HG03025 (cell line): ENCODE data around the gene VCPKMT.
A peak's percentile ranks its signal among the peaks of the same experiment; 100 is the strongest.

ENCODE experiments used
- ATAC-seq: cut with Tn5 transposase; IDR thresholded peaks from one replicate; pipeline ENCODE4 v1.9.1; 2021; ENCODE audit warnings: mild to moderate bottlenecking, moderate library complexity; ENCODE audit not compliant: unreplicated experiment, low FRiP score

Gene VCPKMT

GRCh38 chr14:50116181-50116956 is at the start of gene VCPKMT:
VCPKMT (minus strand) TSS chr14:50116572; CDS start chr14:50116552, 20 bp downstream.
- ATAC-seq, result peak; percentile 81

DNA sequence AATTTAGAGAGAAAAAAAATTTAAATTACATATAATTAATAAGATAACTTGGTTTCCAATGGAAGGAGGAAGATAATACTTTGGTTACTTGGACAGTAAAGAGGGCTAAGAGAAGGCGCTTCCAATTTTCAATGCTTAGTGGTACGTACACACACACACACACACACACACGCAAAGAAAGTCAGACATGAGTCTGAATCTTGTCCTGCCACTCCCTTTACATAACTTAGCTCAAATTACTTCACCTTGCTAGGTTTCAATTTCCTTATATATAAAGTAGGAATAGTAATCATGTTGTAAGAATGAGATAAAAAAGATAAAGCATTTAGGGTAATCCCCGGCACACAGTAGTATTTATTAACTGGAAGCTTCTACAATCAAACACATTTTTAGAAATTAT is 39.7 kb upstream of the VCPKMT start:
- no peak for ATAC-seq

DNA sequence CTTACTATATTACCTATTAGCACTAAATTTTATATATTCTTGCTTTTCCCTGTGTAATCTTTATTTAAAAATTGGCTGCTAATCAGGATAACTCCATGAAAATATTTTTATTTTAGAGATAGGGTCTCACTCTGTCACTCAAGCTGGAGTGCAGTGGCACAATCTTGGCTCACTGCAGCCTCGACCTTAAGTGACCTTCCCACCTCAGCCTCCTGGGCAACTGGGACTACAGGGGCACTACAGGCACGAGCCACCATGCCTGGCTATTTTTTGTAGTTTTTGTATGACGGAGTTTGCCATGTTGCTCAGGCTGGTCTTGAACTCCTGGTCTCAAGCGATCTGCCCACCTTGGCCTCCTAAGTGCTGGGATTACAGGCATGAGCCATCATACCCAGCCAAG is 32.4 kb upstream of the VCPKMT start:
- no peak for ATAC-seq

DNA sequence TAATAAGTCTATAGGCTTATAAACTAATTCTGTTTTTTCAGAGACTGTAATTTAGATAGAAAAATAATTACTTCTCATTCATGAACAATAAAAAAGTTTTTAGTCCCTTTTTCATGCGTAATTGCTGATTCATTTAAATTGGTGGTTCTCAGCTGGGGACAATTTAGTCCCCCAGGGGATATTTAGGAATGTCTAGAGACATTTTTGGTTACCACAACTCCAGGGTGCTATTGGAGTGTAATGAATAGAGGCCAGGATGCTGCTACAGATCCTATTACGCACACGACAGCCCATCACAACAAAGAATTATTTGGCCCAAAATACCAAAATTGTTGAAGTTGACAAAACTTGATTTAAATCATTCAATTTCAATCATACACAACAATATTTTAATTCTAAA is 22.8 kb upstream of the VCPKMT start:
- ATAC-seq, result no peak

DNA sequence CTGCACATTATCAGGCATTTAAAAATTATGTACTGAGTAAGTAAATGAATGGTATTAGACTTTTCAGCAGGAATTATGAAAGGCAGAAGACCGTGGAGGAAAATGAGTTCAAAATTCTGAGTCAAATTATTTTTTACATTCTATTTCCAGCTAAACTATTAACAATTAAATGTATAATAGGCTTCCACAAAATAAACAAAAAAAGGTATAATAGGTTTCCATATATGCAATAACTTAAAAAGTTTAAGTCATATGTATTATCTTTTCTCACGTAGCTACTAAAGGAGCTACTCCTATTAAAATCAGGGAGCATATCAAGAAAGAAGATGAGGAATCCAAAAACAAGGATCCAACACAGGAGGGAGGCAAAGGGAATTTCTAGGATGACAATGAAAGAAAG is 11.4 kb upstream of the VCPKMT start:
- ATAC-seq, result no peak

DNA sequence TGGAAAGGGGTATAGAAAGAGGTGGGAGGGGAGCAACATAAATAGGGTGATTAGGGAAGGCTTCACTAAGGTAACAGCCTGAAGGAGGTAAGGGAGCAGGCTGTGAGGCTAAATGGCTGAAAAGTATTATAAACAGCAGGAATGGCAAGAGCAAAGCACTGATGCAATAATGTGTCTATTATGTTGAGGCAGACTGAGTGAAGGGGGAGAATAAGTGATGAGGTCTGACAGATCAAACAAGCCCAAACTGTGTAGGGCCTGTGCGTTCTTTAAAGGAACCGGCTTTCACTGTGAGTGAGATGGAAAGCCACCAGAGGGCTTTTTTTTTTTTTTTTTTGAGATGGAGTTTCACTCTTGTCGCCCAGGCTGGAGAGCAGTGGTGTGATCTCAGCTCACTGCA is 6.7 kb upstream of the VCPKMT start:
- no peak for ATAC-seq

DNA sequence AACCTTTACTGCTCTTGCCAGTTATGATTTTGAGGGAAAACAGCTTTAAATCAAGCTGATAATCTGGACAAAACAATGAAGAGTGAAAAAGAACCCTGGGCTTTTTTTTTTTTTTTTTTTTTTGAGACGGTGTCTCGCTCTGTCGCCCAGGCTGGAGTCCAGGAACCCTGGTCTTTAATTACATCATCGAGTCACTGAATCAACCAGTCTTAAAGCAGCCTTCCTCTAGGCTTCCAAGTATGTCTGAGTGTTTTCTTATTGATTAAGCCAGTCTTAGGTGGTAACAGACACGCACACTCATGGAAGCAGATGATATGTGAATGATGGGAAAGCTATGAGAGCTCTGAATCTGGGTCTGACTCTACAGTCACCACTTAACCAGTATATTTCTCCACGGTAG is 5.9 kb upstream of the VCPKMT start:
- no peak for ATAC-seq

GRCh38 chr14:50121486-50121885 is 5.1 kb upstream of the VCPKMT start:
- ATAC-seq, result no peak

DNA sequence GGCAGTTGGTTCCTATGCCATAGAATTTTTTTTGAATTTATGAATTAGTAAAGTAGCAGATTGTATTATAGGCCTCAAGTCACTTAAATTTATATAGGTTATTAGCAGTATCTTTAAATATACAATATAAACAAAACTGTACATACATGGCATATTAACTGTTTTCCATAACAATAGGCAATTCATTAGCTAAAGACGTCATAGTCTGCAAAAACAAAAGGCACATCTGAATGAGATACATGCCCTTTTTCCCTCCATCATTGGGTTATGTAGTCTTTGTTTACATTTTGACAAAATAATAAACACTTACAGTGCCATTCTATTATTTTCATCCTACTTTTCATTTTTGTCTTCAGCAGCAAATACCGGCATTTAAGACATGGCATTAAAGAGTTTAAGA is 1.1 kb upstream of the VCPKMT start:
- no peak for ATAC-seq

- ATAC-seq, result no peak
Measured at GRCh38 chr14:50116966-50117365, 594 bp upstream of the VCPKMT start.

- no peak for ATAC-seq
Measured at GRCh38 chr14:50113381-50114035, 2.9 kb downstream of the VCPKMT start.

GRCh38 chr14:50110323-50111037 is 5.9 kb downstream of the VCPKMT start:
- ATAC-seq, result no peak

DNA sequence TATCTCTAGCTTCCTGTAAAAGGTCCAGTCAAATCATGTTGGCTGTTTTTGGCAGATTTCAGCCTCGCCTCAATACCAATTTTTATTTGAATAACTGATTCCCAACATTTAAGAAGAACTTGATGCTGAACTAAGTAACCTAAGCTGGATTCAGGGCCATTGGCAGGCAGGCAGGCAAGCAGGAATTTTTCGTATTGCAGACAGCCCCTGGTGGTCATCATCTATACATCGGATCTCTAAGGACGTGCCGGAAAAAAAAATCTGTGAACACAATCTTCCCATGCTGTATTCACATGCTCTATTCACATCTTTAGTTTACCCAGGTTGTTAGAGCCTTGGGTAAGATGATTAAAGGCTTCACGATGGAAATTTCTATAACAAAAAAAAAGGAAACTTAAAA is 7.0 kb downstream of the VCPKMT start:
- no peak for ATAC-seq

- ATAC-seq, result no peak
Measured at GRCh38 chr14:50107850-50108249, 8.5 kb downstream of the VCPKMT start.

- ATAC-seq, result no peak
Measured at GRCh38 chr14:50106178-50106577, 10.2 kb downstream of the VCPKMT start.

DNA sequence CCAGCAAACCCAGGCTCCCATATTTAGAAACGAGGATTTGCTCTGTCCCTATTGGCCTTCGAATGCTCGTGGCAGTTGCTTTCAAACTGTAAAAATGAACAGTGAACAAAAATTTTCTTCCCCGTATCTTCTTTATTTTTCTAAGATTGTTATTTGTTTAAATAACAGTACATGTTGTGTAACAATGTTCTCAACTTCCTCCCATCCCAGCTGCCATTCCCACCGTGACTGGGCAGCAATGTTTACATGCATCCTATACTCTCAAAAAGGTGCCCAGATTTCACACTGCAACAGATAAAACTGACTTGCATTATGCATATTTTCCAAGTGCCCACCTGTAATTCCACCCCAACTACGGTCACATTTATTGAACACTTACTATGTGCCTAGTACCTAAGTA is 12.8 kb downstream of the VCPKMT start:
- no peak for ATAC-seq

DNA sequence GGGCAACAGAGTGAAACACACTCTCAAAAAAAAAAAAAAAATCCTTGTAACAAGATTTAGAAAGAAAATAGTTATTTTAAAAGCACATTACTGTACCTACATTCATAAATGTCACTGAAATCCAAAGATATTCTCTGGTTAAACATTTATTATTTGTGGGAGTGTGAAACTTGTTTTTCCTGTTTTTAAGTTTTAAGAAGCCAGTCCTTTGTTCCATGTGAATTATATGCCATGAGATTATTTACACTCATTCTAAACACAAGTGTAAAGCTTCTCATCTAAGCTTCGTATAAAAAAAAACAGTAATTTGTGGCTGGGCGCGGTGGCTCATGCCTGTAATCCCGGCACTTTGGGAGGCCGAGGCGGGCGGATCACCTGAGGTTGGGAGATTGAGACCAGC is 15.0 kb downstream of the VCPKMT start:
- ATAC-seq, result no peak

- no peak for ATAC-seq
Measured at GRCh38 chr14:50100805-50101204, 15.6 kb downstream of the VCPKMT start.

GRCh38 chr14:50099335-50099734 is 17.0 kb downstream of the VCPKMT start:
- no peak for ATAC-seq

DNA sequence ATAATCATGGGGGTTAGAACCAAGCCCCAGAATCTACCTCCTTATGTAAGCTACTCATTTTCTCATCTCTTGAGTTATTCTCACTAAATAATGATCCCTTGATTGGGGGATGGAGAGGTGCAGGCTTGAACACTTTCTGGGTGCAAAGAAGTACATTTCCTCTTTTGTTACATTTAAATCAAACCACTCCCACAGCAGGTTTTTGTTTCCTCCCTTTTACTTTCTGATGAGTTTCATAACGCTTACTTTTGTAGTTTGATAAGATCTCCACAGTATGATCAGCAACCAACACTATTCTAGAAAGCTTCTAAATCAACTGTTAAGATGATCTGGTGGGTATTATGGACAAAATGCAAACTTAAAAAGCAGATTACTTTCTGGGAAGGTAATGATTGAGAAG is 20.5 kb downstream of the VCPKMT start:
- ATAC-seq, result no peak

DNA sequence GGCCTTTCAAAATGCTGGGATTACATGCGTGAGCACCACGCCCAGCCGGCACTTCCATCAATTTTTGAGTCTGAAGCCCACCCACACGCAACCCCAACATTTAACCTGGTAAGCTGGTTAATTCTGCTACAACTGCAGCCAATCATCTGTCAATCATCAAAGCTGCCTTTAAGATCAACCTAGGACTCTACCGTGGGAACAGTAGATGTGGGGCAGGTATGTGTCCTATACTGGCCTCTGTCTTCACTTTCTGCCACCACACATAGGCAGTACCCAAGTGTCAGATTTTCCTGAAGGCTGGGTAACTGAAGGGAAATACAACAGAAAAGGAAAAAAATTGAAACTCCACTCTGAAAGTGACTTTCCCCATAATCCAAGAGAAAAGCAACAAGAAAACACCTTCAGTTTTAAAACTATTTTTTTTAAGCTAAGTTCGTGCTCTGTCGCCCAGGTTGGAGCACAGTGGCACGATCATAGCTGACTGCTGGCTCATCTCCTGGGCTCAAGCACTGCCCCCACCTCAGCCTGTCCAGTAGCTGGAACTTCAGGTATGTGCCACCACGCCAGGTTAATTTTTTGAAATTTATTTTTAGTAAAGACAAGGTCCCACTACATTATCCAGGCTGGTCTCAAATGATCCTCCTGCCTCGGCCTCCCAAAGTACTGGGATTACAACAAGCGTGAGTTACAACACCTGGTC is 22.2 kb downstream of the VCPKMT start:
- ATAC-seq, result no peak
